ENCODE measurements around the gene NEO1. TPM values are rescaled to one million over a fixed set of nuclear protein-coding genes. Genes with fewer than 3 reads are reported as not detected.

The NEO1 gene
- total and polyA plus RNA-seq, 7 experiments from 2014 or later, result 1.4 to 9.5 (median 6.4) TPM

GRCh38 chr15:73313861-73314260 is 261.6 kb downstream of the NEO1 start:
- CTCF ChIA-PET, result no interaction called here

GRCh38 chr15:73317651-73318462 is 265.6 kb downstream of the NEO1 start:
- ChIA-PET POLR2A (no interaction called here), CTCF (no interaction called here)
- intact Hi-C loops (cut with micrococcal nuclease), result no loop called here
- Histone ChIP-seq H3K36me3 (ENCODE audit: control insufficient read depth in 2 of 3, insufficient read depth in 3 of 3, low read length in 3 of 3) (no peaks in the 10 kb centered on the region), H3K9me3 (ENCODE audit: control insufficient read depth in 2 of 3, low read length in 3 of 3) (no peaks in the 10 kb centered on the region), H3K4me3 (ENCODE audit: low read length) (no peak overlapping the region), H3K27me3 (ENCODE audit: control insufficient read depth in 2 of 2, insufficient read depth in 2 of 2, low read length in 2 of 2) (no peaks in the 10 kb centered on the region), H3K4me1 (ENCODE audit: control insufficient read depth in 2 of 2, insufficient read depth in 2 of 2, low read length in 2 of 2) (no peaks in the 10 kb centered on the region), H3K27ac (ENCODE audit: low read depth, low read length) (no peak overlapping the region)
- Mint-ChIP-seq H3K4me1 (peaks cover 0 to 1% (median 0%) of the 10 kb centered on the region in 7 donors), H3K27ac (no peak overlapping the region), H3K36me3 (no peaks in the 10 kb centered on the region), H3K27me3 (peaks cover 19 to 34% (median 21%) of the 10 kb centered on the region in 5 donors), H3K9me3 (no peaks in the 10 kb centered on the region), H3K4me3 (no peak overlapping the region)
- ATAC-seq, result no peak
- no peak for DNase-seq

More at GRCh38 chr15:73313861-73314260, 261.6 kb downstream of the NEO1 start:
- ATAC-seq (no peak), DNase-seq (no peak)
- Histone ChIP-seq H3K4me3 (ENCODE audit: low read length) (no peak overlapping the region), H3K27me3 (ENCODE audit: control insufficient read depth in 2 of 2, insufficient read depth in 2 of 2, low read length in 2 of 2) (no peaks in the 10 kb centered on the region), H3K27ac (ENCODE audit: low read depth, low read length) (no peak overlapping the region), H3K4me1 (ENCODE audit: control insufficient read depth in 2 of 2, insufficient read depth in 2 of 2, low read length in 2 of 2) (no peaks in the 10 kb centered on the region), H3K9me3 (ENCODE audit: control insufficient read depth in 2 of 3, low read length in 3 of 3) (no peaks in the 10 kb centered on the region), H3K36me3 (ENCODE audit: control insufficient read depth in 2 of 3, insufficient read depth in 3 of 3, low read length in 3 of 3) (no peaks in the 10 kb centered on the region)
- no peaks in the 10 kb centered on the region for H3K36me3 Mint-ChIP-seq
- POLR2A ChIA-PET, result no interaction called here
- H3K4me1 Mint-ChIP-seq, result no peaks in the 10 kb centered on the region
- intact Hi-C loops (cut with micrococcal nuclease), result no loop called here
- H3K27me3 Mint-ChIP-seq, result peaks cover 0 to 25% (median 11%) of the 10 kb centered on the region in 5 donors
- H3K27ac Mint-ChIP-seq, result no peak overlapping the region
- H3K4me3 Mint-ChIP-seq, result no peak overlapping the region
- no peaks in the 10 kb centered on the region for H3K9me3 Mint-ChIP-seq

- Mint-ChIP-seq H3K9me3 (no peaks in the 10 kb centered on the region), H3K27ac (no peak overlapping the region), H3K27me3 (peaks cover 19 to 32% (median 21%) of the 10 kb centered on the region in 5 donors), H3K4me1 (peaks cover 0 to 1% (median 0%) of the 10 kb centered on the region in 7 donors), H3K36me3 (no peaks in the 10 kb centered on the region), H3K4me3 (no peak overlapping the region)
- no peaks in the 10 kb centered on the region for H3K9me3 ChIP-seq (ENCODE audit: control insufficient read depth in 2 of 3, low read length in 3 of 3)
- ChIA-PET POLR2A (no interaction called here), CTCF (no interaction called here)
- intact Hi-C loops (cut with micrococcal nuclease), result no loop called here
- H3K4me1 ChIP-seq (ENCODE audit: control insufficient read depth in 2 of 2, insufficient read depth in 2 of 2, low read length in 2 of 2), result no peaks in the 10 kb centered on the region
- H3K36me3 ChIP-seq (ENCODE audit: control insufficient read depth in 2 of 3, insufficient read depth in 3 of 3, low read length in 3 of 3), result no peaks in the 10 kb centered on the region
- no peak overlapping the region for H3K27ac ChIP-seq (ENCODE audit: low read depth, low read length)
- ATAC-seq (no peak), DNase-seq (no peak)
- H3K4me3 ChIP-seq (ENCODE audit: low read length), result no peak overlapping the region
- no peaks in the 10 kb centered on the region for H3K27me3 ChIP-seq (ENCODE audit: control insufficient read depth in 2 of 2, insufficient read depth in 2 of 2, low read length in 2 of 2)
Measured at GRCh38 chr15:73318463-73319351, 266.4 kb downstream of the NEO1 start.

- Mint-ChIP-seq H3K9me3 (no peaks in the 10 kb centered on the region), H3K4me3 (no peak overlapping the region), H3K4me1 (peaks cover 0 to 1% (median 0%) of the 10 kb centered on the region in 7 donors), H3K36me3 (no peaks in the 10 kb centered on the region), H3K27ac (no peak overlapping the region), H3K27me3 (peaks cover 14 to 29% (median 20%) of the 10 kb centered on the region in 5 donors)
- H3K27ac ChIP-seq (ENCODE audit: low read depth, low read length), result no peak overlapping the region
- no peaks in the 10 kb centered on the region for H3K36me3 ChIP-seq (ENCODE audit: control insufficient read depth in 2 of 3, insufficient read depth in 3 of 3, low read length in 3 of 3)
- DNase-seq (no peak), ATAC-seq (no peak)
- H3K4me1 ChIP-seq (ENCODE audit: control insufficient read depth in 2 of 2, insufficient read depth in 2 of 2, low read length in 2 of 2), result no peaks in the 10 kb centered on the region
- no peaks in the 10 kb centered on the region for H3K9me3 ChIP-seq (ENCODE audit: control insufficient read depth in 2 of 3, low read length in 3 of 3)
- H3K27me3 ChIP-seq (ENCODE audit: control insufficient read depth in 2 of 2, insufficient read depth in 2 of 2, low read length in 2 of 2), result no peaks in the 10 kb centered on the region
- intact Hi-C loops (cut with micrococcal nuclease), result no loop called here
- CTCF ChIA-PET, result no interaction called here
- H3K4me3 ChIP-seq (ENCODE audit: low read length), result no peak overlapping the region
- POLR2A ChIA-PET, result no interaction called here
Measured at GRCh38 chr15:73319460-73320245, 267.4 kb downstream of the NEO1 start.

GRCh38 chr15:73320619-73321180 is 268.4 kb downstream of the NEO1 start:
- POLR2A ChIA-PET, result no interaction called here
- no peaks in the 10 kb centered on the region for H3K27me3 ChIP-seq (ENCODE audit: control insufficient read depth in 2 of 2, insufficient read depth in 2 of 2, low read length in 2 of 2)
- H3K27me3 Mint-ChIP-seq, result peaks cover 14 to 31% (median 20%) of the 10 kb centered on the region in 5 donors

More at GRCh38 chr15:73320619-73321180, 268.4 kb downstream of the NEO1 start:
- Histone ChIP-seq H3K4me3 (ENCODE audit: low read length) (no peak overlapping the region), H3K9me3 (ENCODE audit: control insufficient read depth in 2 of 3, low read length in 3 of 3) (no peaks in the 10 kb centered on the region), H3K36me3 (ENCODE audit: control insufficient read depth in 2 of 3, insufficient read depth in 3 of 3, low read length in 3 of 3) (no peaks in the 10 kb centered on the region), H3K4me1 (ENCODE audit: control insufficient read depth in 2 of 2, insufficient read depth in 2 of 2, low read length in 2 of 2) (no peaks in the 10 kb centered on the region), H3K27ac (ENCODE audit: low read depth, low read length) (no peak overlapping the region)
- Mint-ChIP-seq H3K27ac (no peak overlapping the region), H3K4me3 (no peak overlapping the region), H3K36me3 (no peaks in the 10 kb centered on the region), H3K9me3 (no peaks in the 10 kb centered on the region), H3K4me1 (peaks cover 0 to 5% (median 0%) of the 10 kb centered on the region in 7 donors)
- CTCF ChIA-PET, result no interaction called here
- no peak for ATAC-seq
- no peak for DNase-seq
- intact Hi-C loops (cut with micrococcal nuclease), result no loop called here
